Cerebellar nuclear complex (tissue), 1 donor: ENCODE data around the gene MFSD1.
"Not testable (repeated sequence)": the region's sequence is repeated elsewhere in the genome, so short reads cannot be mapped to it uniquely, and the experiment has no call there.

Experiments used
- DNase-seq, 2 experiments: peaks; one replicate each; lab custom pipeline; 2025; lab: John Stamatoyannopoulos, UW

The MFSD1 gene

DNA sequence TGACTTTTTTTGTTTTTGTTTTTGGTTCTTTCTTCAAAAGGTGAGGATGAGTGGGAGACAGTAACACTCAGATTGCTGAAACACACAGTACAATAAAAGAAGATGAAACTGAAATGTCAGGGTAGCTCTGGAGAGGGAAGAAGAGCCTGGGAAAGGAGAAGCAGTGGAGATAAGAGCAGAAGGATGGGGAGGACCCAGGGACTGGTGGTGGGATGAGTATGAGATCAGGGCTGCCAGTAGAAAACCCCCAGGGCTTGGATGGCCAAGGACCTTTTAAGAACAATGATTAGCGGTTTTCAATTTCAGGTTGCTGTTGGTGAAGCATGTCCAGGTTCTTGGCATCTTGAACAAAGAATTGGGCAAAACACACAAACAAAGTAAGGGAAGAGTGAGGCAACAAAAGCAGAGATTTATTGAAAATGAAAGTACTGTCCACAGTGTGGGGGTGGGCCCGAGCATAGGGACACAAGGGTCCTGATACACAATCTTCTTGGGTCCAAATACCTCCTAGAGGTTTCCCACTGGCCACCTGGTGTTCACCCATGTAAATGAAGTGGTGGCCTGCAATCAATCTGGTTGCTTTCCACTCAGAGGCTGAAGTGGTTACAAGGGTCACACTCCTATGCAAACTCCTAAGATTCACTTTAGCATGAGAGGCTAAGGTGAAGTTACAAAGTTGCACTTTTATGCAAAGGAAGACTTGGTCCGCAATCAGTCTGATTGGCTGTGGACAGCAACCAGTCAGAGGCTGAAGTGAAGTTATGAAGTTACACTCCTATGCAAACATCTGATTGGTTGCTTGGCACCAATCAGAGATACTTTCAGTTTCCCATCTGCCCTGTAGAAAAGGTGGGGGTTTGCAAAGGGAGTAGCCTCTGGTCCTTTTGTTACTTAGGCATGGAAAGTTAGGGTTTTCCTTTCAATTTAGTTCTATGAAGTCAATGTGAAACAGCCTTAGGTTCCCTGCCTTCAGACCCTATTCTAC lies 26.1 kb upstream of the MFSD1 start:
- no peak for DNase-seq

DNA sequence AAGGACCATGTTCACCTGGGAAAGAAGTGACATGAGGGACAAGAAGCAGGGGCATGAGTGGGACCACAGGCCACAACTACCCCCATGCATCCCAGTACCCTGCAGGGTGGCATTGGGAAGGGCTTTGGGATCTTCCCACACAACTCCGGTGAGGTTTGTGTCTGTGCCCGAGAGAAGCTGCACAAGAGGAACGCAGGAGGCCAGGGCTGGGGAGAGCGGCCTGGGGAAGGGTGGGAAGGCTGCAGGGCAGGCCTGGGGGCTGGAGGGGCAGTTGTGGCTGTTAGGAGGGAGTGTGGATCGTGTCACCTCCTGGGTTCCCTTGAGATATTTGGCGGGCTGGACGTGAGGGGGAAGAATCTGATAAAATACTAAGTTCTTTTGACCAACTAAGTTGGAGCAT lies 25.3 kb upstream of the MFSD1 start:
- no peak for DNase-seq

DNA sequence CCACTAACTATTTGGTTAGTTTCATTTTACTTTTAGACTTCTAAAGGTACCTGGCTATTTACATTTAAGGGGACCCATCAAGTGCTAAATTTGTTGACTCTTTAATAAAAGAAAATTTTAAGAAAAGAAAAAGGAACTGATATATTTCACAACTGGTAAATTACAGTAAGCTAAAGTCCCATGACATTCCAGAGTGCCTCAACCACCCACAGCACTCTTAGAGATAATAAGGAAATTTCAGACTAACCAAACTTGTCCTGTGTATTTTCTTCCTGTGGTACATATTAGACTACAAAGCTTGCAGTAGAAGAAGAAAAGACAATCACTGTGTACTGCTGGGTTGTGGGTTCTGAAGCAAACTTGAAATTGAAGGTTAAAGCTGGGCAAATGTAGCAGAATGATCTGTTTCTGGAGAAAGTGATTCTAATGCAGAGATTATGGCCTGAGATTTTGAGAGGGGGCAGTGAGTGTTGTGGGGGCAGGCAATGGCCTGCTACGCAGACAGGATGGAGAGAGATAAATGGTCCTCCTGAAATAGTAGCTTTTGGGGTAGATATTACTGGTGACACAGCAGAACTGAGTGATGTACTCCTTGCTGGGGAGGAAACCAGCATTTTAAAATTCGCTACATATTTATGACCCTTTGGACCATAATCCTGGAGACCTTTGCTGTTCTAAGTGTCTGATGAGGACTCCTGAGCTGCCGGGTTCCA lies 24.5 kb upstream of the MFSD1 start:
- no peak for DNase-seq

DNA sequence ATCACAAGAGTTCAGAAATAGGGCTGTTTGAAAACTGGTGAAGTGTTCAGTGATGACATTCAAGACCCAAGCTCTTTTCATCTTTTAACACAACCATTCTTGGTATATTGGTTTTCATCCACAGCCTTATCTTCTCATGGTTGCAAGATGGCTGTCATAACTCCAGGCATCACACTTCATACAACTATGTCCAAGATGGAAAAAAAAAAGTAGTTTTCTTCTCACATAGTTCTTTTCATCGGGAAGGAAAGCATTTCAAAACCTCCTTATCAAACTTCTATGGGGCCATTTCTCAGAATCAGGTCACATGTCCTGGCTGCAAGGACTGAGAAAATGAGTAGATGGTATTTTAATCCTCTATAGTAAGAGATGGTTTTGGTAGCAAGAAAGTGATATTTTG lies 21.1 kb upstream of the MFSD1 start:
- DNase-seq = no peak

DNA sequence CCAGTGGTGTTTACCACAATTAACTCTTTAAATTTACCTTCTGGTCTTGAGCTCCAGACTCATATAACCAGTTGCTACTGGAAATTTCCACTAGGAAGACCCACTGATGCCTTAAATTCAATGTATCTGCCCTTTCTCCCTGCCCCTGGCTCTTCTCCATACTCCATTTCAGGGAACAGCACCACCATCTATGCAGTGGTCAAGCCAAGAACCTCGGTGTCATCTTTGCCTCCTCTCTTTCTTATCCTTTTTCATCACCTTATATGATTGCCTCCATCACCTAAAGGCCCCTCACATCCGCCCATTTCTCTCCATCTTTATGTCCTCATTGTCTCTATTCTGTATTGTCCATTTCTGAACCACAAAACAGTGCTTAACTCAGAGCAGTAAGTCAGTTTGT lies 20.7 kb upstream of the MFSD1 start:
- DNase-seq = no peak

DNA sequence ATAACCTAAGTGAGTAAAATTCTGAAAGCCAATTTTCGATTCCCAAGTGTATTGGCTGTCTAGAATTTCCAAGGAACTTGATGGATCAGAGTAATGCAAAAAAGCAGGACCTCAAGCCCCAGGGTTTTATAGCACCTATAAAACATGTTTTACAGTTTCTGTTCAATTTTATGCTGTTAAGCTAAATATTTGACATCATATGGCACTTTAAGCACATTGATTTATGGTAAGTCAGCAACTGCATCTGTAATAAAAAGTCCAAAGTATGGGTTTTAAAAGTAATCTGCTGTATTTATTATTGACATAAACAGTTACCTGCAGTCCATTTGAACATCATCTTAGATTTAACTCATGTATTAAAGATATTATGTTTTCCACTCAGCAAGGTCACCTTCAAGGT lies 20.0 kb upstream of the MFSD1 start:
- no peak for DNase-seq

DNA sequence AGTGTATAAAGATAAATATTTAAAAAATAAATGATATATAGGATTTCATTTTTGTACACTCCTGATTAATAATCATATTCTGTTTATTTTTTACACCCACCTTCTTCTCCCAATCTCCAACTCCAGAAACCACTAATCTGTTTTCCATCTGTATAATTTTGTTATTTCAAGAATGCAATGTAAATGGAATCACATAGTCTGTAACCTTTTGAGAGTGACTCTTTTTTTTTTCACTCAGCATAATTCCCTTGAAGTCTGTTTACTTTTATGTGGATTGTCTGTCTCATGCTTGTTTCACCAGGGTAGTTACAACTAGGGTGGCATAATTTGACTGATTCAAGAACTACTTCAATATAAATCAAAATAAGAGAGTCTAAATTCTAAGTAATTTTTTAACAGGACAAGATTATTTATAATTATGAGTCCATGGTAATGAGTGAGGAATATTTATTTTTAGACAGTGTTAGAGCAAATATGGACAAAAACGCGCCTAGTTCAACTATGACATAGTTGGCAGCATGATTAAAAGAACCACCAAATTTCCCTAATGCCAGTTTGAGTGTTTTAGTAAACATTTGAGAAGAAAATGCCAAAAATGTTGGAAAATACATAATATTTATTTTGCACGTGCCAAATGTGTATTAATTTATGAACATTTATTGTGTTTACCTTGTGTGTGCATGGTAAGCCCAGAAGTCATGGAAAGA lies 19.4 kb upstream of the MFSD1 start:
- DNase-seq = no peak

DNA sequence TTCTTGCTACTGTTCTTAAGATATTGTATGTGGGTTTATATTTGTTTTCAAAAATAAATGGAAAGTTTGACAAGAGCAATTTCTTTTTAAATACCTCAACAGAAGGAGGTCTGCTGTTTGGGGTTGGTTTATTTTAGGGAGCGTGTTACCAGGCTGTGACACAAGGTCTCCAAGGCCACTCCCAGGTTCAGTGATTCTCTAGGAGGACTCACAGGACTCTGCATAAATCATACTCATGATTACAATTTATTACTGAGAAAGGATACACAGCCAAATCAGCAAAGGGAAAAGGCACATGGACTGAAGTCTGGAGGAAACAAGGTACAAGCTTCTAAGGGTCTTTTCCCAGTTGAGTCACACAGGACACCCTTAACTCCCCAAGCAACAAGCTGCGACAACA lies 18.8 kb upstream of the MFSD1 start:
- DNase-seq = no peak

DNA sequence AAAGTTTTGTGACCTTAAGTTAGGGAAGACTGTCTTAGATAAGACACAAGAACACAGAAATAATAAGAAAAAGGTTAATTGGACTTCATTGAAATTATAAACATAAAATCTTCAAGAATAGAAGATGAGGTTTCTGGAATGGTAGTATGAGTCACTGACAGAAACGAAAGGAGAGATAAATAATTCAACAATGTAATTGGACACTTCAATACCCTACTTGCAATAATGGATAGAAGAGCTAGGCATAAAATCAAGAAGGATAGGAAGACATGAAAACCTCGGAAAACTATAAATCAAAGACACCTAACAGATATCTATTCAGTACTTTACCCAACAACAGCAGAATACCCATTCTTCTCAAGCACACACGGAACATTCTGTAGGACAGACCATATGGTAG lies 15.9 kb upstream of the MFSD1 start:
- DNase-seq = no peak

DNA sequence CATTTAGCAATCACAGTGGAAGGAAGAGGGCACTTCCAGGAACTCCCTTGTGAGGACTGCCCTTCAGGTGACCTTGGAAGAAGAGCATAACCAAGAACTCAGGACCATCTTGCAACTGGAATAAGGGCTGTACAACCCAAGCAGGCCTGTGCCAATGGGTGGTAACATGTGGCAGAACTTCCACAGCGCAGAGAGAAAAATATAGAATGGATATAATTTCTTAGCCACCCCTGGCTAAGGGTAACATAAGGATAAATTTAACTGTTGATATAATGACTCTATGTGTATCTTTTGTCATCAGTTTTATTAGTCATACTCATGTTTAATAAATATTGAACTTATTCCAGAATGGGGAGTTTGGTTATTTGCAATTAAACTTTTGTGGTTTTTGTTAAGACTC lies 13.4 kb upstream of the MFSD1 start:
- DNase-seq = no peak

DNA sequence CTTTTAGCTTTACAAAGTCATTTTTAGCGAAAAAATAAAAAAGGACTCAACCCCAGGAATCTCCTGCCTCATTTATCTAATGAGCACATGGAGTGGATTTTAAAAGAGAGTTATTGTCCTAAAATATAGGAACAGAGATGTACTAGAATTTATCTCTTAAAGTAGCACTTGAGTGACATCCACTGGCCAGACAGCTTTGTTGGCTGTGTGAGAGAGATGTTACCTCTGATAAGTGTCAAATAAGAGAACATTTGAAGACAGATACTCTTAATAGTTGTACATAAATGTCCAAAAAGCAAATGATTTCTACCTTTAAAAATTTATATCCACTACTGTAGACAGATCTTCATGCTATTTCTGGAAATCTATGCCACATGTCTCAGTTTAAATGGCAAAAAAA lies 12.3 kb upstream of the MFSD1 start:
- no peak for DNase-seq

DNA sequence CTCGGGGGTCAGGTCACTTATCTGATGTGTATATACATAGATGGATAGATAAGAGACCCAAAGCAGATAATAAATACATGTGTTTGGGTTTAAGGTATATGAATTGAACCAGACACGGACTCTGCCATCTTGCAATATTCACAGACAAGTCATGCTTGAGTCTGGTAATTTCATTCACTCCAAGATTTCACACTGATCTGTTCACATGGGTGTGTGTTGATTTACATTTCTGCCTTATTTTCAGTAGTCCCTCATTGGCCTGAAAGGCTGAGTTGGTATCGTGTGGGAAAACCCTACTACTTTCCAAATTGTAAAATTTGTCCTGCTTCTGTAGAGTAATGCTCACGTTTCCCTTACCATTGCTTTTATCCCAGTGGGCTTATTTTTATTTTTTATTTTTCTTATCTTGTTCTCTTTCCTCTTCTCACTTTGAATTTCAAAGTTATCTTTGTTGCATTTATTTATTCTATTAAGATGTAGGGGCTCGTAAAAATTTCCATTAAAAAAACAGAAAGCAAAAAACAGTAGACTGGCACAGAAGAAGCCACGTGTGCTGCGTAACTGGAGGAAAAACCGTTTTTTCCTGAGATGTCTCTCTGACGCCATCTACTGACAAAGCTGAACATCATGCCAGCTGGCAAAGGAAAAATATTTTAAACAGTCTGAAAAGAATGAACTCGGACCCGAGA lies 10.8 kb upstream of the MFSD1 start:
- peak in 1 of 2 experiments; percentile 35 for DNase-seq

DNA sequence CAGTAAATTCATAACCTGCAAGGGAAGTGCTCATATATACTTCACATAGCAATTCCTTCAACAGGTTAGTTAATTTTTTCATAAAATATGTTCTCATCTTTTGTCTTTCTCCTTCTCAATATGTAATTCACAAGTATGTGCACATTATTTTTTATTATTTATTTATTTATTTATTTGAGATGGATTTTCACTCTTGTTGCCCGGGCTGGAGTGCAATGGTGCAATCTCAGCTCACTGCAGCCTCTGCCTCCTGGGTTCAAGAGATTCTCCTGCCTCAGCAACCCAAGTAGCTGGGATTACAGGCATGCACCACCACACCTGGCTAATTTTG lies 10.3 kb upstream of the MFSD1 start:
- not testable (repeated sequence) for DNase-seq

DNA sequence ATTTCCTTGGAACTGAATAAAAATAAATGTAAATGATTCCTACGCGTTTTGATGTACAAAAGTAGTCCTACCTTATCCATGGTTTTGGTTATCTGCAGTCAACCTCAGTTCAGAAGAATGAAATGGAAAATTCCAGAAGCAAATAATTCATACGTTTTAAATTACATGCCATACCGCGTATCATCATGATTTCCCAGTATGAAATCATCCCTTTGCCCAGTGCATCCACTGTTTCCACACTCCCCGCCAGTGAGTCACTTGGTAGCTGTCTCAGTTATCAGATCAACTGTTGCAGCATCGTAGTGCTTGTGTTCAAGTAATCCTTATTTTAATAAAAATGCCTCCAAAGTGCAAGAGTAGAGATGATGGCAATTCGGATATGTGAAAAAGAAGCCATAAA lies 9.1 kb upstream of the MFSD1 start:
- no peak for DNase-seq

DNA sequence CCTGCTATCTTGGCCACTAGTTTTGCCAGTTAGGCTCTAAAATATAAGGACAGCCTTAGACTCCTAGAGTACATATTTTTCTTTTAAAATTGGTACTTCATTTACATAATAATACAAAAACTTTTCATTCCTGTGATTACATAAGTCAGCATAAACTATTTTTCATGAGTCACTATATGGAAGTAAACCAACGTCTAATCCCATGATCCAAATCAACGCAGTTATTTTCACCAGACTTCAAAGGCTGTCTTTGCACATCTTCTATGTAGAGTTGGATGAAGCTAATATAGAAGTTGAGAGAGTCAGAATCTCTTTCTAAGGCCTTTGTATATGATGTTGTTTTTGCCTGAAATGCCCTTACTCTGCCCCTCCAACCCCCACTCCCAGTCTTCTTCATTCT lies 7.6 kb upstream of the MFSD1 start:
- no peak for DNase-seq

DNA sequence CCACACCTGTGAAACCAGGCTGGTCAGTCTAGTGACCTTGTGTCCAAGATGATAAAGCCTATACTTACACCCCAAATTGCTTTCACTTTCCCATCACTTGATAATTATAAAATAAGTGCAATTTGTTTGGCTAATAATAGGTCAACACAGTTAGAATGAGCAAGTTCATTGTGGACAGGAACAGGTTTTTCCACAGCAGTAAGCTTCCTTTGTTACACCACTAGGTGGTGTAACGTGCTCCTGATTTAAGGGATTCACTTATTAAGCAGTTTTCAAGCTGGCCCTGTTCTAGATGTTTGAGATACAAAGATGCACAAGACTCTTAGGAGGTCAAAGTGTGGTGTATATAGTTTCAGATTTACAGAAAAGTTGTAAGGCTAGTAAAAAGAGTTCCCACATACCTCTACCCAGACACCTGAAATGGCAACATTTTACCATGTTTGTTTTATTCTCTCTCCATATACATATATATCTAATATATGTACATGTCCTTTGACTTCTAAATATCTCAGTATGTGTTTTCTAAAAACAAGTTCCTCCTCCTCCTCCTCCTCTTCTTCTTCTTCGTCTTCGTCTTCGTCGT lies 6.8 kb upstream of the MFSD1 start:
- DNase-seq = no peak

DNA sequence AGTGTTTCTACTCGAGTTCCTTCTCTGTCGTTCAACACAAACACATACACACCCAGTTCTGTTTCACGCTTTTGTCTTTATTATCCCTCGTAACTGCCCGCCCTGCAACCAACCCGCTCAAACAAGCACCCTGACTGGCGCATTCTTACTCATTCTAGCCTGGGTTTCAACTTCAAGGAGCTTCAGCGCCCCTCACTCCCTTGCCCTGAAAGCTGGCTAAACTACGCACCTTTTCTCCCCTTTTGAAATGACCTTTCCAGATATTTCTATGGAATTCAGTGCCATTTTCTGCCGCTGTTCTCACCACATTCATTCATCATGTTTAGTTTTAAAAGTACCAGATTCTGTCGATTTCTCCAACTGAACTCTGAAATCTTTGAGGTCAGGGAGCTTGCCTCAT lies 653 bp upstream of the MFSD1 start:
- no peak for DNase-seq

DNA sequence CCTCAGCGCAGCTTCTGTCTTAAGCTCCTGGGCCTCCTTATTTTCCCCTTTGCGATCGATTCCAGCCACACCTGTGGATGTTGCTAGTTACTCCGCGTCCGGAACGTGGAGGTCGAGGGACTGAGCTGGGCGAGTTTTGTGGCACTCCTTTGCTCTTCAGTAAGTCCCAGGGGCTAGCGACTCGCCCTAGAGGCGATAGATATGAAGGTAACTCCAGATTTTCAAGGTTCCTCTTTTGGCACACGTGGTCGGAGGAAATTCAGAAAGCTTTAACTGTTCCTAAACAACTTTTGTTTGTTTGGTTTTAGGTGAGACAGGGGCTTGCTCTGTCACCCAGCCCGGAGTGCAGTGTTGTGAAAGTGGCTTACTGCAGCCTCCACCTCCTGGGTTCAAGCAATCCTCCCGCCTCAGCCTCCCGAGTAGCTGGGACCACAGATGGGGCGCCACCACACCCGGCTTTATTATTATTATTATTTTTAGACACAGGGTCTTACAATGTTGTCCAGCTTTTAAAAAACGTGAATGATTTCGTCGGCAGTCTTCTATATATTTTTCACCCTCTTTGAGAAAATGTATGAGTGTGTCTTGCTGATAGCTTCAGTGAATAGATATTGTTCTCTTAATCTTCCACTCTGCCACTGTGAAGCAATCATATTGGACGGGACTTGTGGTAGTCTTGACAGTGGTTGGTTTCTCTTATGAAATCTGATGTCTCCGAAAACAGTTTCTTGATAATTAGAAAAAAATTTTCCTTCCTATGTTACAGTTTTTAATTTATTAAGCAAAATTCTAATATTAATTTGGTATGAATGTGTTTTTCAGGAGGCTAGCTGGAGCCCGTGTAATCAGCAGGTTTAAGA lies 785 bp downstream of the MFSD1 start:
- no peak for DNase-seq

DNA sequence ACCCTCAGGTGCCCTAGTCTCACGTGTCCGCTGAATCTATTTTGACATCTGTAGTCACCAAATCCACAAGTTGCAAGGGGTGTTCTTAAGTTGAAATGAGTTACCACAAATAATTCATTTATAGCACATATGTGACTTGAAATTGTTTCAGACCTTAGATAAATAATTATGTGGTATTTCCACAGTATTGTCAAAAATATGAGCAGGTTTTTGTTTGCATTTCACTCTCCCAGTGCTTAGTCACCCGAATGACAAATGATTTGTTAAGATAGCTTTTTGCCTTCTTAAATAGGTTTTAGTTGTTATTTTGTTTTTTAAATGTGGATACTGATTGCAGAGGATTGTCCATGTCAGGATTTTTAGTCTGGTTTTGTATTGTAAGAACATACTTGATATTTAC lies 2.6 kb downstream of the MFSD1 start:
- no peak for DNase-seq

DNA sequence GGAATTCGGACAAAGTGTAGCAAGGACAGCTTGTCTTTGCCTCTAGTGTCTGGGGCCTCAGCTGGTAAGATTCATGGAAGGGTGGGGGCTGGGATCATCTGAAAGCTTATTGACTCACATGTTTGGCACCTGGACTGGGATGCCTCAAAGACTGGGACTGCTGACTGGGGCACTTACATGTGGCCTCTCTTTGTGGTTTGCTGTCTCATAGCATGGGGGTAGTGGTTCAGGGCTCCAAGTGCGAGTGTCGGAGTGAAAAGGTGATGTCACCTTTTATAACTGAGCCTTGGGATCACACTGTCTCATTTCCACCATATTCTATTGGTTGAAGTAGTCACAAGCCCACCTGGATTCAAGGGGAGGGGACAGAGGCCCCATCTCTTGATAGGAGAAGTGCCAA lies 6.8 kb downstream of the MFSD1 start:
- DNase-seq = no peak

DNA sequence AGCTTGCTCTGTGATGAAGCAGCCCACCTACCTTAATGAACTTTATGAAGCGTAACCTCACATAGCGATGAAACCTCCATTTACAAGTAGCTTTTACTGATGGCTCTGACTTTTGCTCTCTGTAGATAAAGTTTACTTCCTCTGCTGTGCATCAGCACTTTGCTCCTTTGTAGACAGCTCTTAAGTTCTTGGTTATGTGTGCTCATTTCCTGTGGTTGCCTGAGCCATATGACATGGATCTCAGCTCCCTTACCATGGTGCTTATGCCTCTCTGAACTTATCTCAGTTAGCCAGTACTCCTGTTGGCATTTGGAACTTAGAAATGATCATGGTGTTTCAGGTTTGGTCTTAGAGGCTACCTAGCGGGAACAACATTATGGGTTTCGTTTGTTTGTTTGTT lies 7.8 kb downstream of the MFSD1 start:
- DNase-seq = no peak
